Suprapubic skin (tissue), 4 donors: Measurements from ENCODE around the gene SOAT1. TPM values are rescaled to one million over a fixed set of nuclear protein-coding genes. Genes with fewer than 3 reads are reported as not detected.

Experiments
- DNase-seq, 2 donors: peaks; one replicate each; pipeline ENCODE4 v3.0.0-alpha.2; 2019; ENCODE audit warnings: low spot score in 2 of 2
- H3K27ac ChIP-seq: fragments of 200-600 bp; sonication (generic); one replicate; pipeline ENCODE4 v1.5.1; 2019
- H3K27me3 ChIP-seq: fragments of 200-600 bp; sonication (generic); one replicate; pipeline ENCODE4 v1.5.1; 2019
- H3K36me3 ChIP-seq: fragments of 200-600 bp; sonication (generic); one replicate; pipeline ENCODE4 v1.5.1; 2019
- H3K4me1 ChIP-seq: fragments of 200-600 bp; sonication (generic); one replicate; pipeline ENCODE4 v1.5.1; 2019
- H3K4me3 ChIP-seq: fragments of 200-600 bp; sonication (generic); one replicate; pipeline ENCODE4 v1.5.1; 2019; ENCODE audit warnings: mild to moderate bottlenecking
- H3K9me3 ChIP-seq: fragments of 200-600 bp; sonication (generic); one replicate; pipeline ENCODE4 v1.5.1; 2019
- CTCF ChIP-seq, 2 donors: fragments of 200-600 bp in 1 of 2; fragments of 450-650 bp in 1 of 2; sonication (generic) in 1 of 2; IDR thresholded peaks; one replicate each; pipeline ENCODE4 v1.5.1; 2016 to 2019; ENCODE audit warnings: antibody characterized with exemption in 2 of 2, mild to moderate bottlenecking in 1 of 2, moderate library complexity in 1 of 2
- EP300 ChIP-seq: sonication (generic); formaldehyde crosslinking; IDR thresholded peaks from one replicate; pipeline ENCODE4 v1.6.1; 2017; ENCODE audit warnings: antibody characterized with exemption
- POLR2A ChIP-seq, 2 donors: fragments of 450-650 bp; IDR thresholded peaks; one replicate each; pipeline ENCODE4 v1.6.1; 2017; ENCODE audit warnings: antibody characterized with exemption in 2 of 2, mild to moderate bottlenecking in 2 of 2, moderate library complexity in 2 of 2
- POLR2AphosphoS5 ChIP-seq, 3 donors: sonication (generic); formaldehyde crosslinking; IDR thresholded peaks; one replicate each; pipeline ENCODE4 v1.6.1; 2017; ENCODE audit warnings: antibody characterized with exemption in 3 of 3
- whole genome bisulfite sequencing: methylation state at CpG from one replicate; pipeline ENCODE4 v1.1.5; 2018; 5-methylcytosine and 5-hydroxymethylcytosine counted together
- total RNA-seq, 4 donors: library from RNA; depleted of rRNA; stranded (reverse); fragments of >200 nt; gene quantifications; one replicate each; pipeline ENCODE4 v1.1.0, GENCODE V29; 2016

SOAT1 gene
- total RNA-seq, 4 donors from 2014 or later = 13.7 to 39.9 (median 23.1) TPM

- Histone ChIP-seq H3K27ac (no peak overlapping the region), H3K36me3 (peaks cover under 1% of the 10 kb centered on the region), H3K9me3 (no peaks in the 10 kb centered on the region), H3K4me1 (no peaks in the 10 kb centered on the region), H3K27me3 (no peaks in the 10 kb centered on the region), H3K4me3 (no peak overlapping the region)
- no peak for DNase-seq
- TF ChIP-seq POLR2AphosphoS5 (IDR thresholded peaks at IDR 0.05) (no peak), POLR2A (IDR thresholded peaks at IDR 0.05) (no peak), EP300 (no peak), CTCF (IDR thresholded peaks at IDR 0.05) (no peak)
- 91% methylated on average over 6 of the region's 6 CpGs for WGBS
These were observed 19.4 kb downstream of the SOAT1 start for GRCh38 chr1:179313004-179313403.

- Histone ChIP-seq H3K36me3 (no peaks in the 10 kb centered on the region), H3K4me3 (no peak overlapping the region), H3K27ac (no peak overlapping the region), H3K9me3 (no peaks in the 10 kb centered on the region), H3K27me3 (no peaks in the 10 kb centered on the region), H3K4me1 (no peaks in the 10 kb centered on the region)
- 94% methylated on average over 3 of the region's 3 CpGs for WGBS
- no peak for DNase-seq
- TF ChIP-seq CTCF (IDR thresholded peaks at IDR 0.05) (no peak), POLR2AphosphoS5 (IDR thresholded peaks at IDR 0.05) (no peak), POLR2A (IDR thresholded peaks at IDR 0.05) (no peak), EP300 (no peak)
These were observed 21.3 kb downstream of the SOAT1 start for GRCh38 chr1:179314928-179315327.

GRCh38 chr1:179318491-179318890 is 24.9 kb downstream of the SOAT1 start:
- Histone ChIP-seq H3K27me3 (no peaks in the 10 kb centered on the region), H3K27ac (no peak overlapping the region), H3K4me1 (no peaks in the 10 kb centered on the region), H3K4me3 (no peak overlapping the region), H3K9me3 (no peaks in the 10 kb centered on the region), H3K36me3 (peaks cover 4% of the 10 kb centered on the region)
- 85% methylated on average over 5 of the region's 5 CpGs for WGBS
- TF ChIP-seq POLR2AphosphoS5 (IDR thresholded peaks at IDR 0.05) (no peak), EP300 (no peak), CTCF (IDR thresholded peaks at IDR 0.05) (no peak), POLR2A (IDR thresholded peaks at IDR 0.05) (no peak)
- no peak for DNase-seq

GRCh38 chr1:179321533-179322216 is 28.1 kb downstream of the SOAT1 start:
- no peak for TF ChIP-seq POLR2A (IDR thresholded peaks at IDR 0.05)
- TF ChIP-seq CTCF (IDR thresholded peaks at IDR 0.05) = no peak
- TF ChIP-seq POLR2AphosphoS5 (IDR thresholded peaks at IDR 0.05) = no peak
- no peak for TF ChIP-seq EP300
- Histone ChIP-seq H3K4me3 (no peak overlapping the region), H3K27me3 (no peaks in the 10 kb centered on the region), H3K9me3 (no peaks in the 10 kb centered on the region), H3K4me1 (no peaks in the 10 kb centered on the region), H3K36me3 (peaks cover 4% of the 10 kb centered on the region), H3K27ac (no peak overlapping the region)
- no peak for DNase-seq
- WGBS = 95% methylated on average over 5 of the region's 5 CpGs

- DNase-seq = no peak
- Histone ChIP-seq H3K27me3 (no peaks in the 10 kb centered on the region), H3K4me3 (no peak overlapping the region), H3K36me3 (peaks cover 4% of the 10 kb centered on the region), H3K9me3 (no peaks in the 10 kb centered on the region), H3K27ac (no peak overlapping the region), H3K4me1 (no peaks in the 10 kb centered on the region)
- TF ChIP-seq EP300 = no peak
- no peak for TF ChIP-seq CTCF (IDR thresholded peaks at IDR 0.05)
- TF ChIP-seq POLR2A (IDR thresholded peaks at IDR 0.05) = no peak
- no peak for TF ChIP-seq POLR2AphosphoS5 (IDR thresholded peaks at IDR 0.05)
- 84% methylated on average over 3 of the region's 3 CpGs for WGBS
These were observed 29.0 kb downstream of the SOAT1 start for GRCh38 chr1:179322557-179322956.
